ENCODE measurements around the gene PAN2.
"Not testable (repeated sequence)": the region's sequence is repeated elsewhere in the genome, so short reads cannot be mapped to it uniquely, and the experiment has no call there.

The PAN2 gene

DNA sequence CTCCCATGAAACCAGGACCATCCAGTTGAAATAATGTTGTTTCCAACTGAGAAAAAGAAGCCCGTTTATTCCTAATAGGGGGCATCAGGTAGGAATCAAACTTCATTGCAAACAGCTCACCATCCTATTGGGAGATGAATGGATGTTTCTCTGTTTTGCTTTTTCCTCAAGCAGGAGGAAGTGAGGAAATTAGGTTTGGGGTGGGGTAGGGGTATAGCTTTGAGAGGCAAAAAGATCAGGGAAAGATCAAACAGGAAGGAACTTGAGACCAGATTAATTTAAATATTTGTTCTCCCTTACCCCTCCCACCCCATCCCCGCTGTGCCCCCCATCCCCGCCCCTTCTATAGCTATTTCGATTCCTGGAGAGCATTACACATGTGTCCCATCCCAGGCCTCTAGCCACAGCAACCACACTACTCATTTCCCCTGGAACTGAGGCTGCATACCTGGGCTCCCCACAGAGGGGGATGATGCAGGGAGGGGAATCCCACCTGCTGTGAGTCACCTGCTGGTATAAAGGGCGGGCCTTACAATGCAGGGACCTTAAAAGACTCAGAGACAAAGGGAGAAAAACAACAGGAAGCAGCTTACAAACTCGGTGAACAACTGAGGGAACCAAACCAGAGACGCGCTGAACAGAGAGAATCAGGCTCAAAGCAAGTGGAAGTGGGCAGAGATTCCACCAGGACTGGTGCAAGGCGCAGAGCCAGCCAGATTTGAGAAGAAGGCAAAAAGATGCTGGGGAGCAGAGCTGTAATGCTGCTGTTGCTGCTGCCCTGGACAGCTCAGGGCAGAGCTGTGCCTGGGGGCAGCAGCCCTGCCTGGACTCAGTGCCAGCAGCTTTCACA, 4.7 kb upstream of the PAN2 start, which contains the start of gene IL23A:
TSS of gene IL23A (plus strand) at position 577 of the 850 bp plus-strand sequence. CDS start at position 738, 161 bp downstream.
- TF ChIP-seq, protein P1, sequence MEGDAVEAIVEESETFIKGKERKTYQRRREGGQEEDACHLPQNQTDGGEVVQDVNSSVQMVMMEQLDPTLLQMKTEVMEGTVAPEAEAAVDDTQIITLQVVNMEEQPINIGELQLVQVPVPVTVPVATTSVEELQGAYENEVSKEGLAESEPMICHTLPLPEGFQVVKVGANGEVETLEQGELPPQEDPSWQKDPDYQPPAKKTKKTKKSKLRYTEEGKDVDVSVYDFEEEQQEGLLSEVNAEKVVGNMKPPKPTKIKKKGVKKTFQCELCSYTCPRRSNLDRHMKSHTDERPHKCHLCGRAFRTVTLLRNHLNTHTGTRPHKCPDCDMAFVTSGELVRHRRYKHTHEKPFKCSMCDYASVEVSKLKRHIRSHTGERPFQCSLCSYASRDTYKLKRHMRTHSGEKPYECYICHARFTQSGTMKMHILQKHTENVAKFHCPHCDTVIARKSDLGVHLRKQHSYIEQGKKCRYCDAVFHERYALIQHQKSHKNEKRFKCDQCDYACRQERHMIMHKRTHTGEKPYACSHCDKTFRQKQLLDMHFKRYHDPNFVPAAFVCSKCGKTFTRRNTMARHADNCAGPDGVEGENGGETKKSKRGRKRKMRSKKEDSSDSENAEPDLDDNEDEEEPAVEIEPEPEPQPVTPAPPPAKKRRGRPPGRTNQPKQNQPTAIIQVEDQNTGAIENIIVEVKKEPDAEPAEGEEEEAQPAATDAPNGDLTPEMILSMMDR (conservative IDR thresholded peaks at IDR 0.05): no peak
- H3K27ac ChIP-seq: no peak within 1 kb of the TSS

DNA sequence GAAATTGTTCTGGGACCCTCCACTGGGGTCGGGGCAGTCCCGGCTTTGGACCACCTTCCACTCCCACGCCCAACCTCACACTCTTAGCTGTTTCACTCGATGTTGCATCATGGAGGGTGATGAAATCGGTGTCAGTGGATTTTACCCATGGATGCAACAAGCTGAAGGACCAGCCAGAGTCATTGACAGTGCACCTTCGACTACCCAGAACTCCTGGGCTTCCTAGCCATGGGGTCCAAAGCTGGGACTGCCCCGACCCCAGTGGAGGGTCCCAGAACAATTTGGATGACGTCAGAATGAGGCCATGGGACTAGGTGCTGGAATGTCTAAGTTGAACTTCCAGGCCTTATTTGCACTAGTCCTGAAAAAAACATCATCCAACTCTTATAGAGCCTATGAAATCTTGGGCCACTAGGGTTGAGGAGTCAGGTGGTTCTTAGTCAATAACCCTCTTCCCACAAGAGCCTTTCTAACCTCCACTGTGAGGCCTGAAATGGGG, 4.0 kb upstream of the PAN2 start:
- TF ChIP-seq, protein P1 (conservative IDR thresholded peaks at IDR 0.05): no peak
- H3K27ac ChIP-seq: no peak overlapping the region

DNA sequence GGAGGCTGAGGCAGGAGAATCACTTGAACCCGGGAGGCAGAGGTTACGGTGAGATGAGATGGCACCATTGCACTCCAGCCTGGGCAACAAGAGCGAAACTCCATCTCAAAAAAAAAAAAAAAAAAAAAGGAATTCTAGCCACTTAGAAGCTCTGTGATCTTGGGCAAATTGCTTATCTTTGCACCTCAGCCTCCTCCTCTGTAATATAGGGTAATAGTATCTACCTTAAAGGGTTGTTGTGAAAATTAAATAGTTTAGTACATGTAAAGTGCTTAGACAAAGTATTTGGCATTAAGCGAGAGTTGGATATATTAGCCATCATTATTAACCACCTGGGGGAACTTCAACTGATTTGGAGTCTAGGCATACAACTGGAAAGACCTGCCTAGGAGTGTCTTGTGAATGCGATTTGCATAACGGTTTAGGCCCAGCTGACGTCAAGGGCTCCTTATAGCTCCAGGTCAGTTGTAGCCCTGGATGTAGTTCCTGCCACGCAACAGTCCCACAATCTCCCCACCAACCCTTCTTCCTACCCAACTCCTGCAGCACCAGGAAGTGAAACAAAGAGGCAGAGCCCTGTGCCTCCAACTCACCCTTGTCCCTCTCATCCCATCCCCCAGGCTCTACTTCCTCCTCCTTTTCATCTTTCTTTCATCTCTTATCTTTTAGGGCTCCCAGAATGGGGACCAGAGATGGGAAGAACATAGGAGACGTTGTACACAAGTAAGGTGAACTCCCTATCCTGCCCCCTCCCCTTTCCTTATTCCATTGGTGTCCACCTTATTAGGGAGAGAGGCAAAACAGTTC, 2.8 kb upstream of the PAN2 start:
- TF ChIP-seq, protein P1 (conservative IDR thresholded peaks at IDR 0.05): no peak
- no peak overlapping the region for H3K27ac ChIP-seq

DNA sequence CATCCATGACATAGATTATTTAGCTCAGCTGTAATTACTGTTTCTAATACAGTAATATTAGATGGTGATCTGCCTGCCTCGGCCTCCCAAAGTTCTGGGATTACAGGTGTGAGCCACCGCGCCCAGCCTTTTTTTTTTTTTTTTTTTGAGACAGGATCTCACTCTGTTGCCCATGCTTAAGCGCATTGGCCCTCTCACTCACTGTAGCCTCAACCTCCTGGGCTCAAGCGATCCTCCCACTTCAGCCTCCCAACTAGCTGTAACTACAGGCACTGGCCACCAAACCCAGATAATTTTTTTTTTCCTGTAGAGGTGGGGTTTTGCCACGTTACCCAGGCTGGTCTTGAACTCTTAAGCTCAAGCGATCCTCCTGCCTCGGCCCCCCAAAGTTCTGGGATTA, 1.7 kb upstream of the PAN2 start:
- H3K27ac ChIP-seq: not testable (repeated sequence)

DNA sequence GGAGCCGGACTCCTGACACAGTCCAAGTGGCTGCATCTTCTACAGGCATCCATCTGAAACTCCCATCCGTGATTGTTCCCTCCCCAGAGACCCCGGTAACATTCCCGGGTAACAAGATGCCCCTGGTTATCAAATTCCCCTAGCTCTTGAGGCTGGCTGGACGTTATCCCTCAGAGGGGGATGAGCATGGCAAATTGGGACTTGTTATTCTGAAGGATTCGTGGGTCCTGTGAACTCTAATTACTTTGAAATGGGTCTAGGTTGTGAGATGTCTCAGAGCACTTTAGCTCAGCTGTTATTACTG, 642 bp upstream of the PAN2 start:
- TF ChIP-seq, protein P1 (conservative IDR thresholded peaks at IDR 0.05): peak; percentile 36; the same call in 1 of the 2 replicates
- peak overlapping the region; percentile 96 for H3K27ac ChIP-seq

DNA sequence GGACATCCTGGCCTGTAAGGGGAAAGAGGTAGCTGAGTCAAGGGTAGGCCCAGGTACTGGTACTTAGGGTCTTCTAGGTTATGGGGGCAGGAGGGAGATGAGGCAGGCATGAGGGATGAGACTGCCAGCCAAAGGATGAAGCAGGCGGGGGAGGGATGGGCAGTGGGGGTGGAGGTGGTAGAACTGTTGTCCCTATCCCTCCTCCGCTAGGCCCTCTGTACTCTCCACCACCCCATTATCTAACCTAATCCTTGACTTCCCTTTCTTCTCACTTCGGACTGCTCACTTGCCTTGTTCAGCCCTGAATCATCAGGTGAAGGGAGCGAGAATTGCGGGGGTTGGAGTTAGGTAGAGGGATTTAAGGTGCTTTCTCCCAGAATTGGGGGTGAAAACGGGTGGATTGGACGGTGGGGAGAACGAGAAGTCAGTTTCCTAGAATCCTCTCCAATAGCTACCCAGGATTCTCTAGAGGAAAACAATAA, 562 bp downstream of the PAN2 start:
- TF ChIP-seq, protein P1 (conservative IDR thresholded peaks at IDR 0.05): no peak
- peak overlapping the region; percentile 96 for H3K27ac ChIP-seq

DNA sequence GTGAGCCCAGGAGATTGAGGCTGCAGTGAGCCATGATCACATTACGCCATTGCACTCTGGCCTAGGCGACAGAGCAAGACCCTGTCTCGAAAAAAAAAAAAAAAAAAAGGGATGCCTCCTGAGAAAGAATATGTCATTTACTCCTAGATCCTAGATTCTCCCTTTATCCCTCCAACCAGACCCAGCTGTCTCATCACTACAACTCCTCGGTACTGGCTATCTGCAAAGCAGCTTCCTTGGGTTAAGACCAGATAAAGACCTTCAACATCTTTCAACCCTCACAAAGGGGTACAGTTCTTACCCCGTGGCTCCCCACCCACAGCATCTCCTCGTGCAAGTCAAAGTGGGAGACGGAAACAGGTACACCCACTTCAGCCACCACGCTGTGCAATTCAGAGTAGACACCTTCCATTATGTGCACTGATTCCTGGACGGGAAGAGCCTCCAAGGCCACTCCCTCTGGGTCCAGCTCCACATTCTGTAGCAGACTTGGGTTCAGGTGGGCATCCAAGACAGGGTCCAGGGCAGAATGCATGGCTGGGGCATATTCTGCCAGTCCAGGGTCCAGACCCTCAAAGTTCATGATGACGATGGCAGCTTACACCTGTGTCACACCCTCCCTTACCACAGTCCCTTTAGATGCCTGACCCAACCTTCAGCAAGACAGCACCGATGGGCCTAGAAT, 1.1 kb downstream of the PAN2 start:
- TF ChIP-seq, protein P1 (conservative IDR thresholded peaks at IDR 0.05): no peak
- peak overlapping the region; percentile 96 for H3K27ac ChIP-seq

Data from VCaP (cell line).